GM23338 (cell line): ENCODE measurements around the gene CASP7. TPM values are rescaled to one million over a fixed set of nuclear protein-coding genes. Genes with fewer than 3 reads are reported as not detected.

ENCODE experiments used
- ATAC-seq: fragments of 200-7000 bp; cut with Tn5 transposase; 3 replicates; pipeline ENCODE4 v1.9.1; 2020
- DNase-seq: peaks from one replicate; pipeline ENCODE4 v3.0.0-alpha.2; 2015; ENCODE audit warnings: low spot score
- H2AFZ ChIP-seq: fragments of 200-600 bp; sonication (generic); 2 replicates; pipeline ENCODE4 v1.8.0; 2016; ENCODE audit warnings: antibody characterized with exemption, mild to moderate bottlenecking, moderate library complexity
- H3F3A ChIP-seq: fragments of 200-600 bp; sonication (generic); replicated peaks from 2 replicates; pipeline ENCODE4 v1.8.0; 2017; ENCODE audit warnings: antibody characterized with exemption, mixed run types, low read depth
- H3K27ac ChIP-seq: fragments of 200-600 bp; sonication (generic); 2 replicates; pipeline ENCODE4 v1.6.1; 2016; ENCODE audit warnings: low read depth
- H3K27me3 ChIP-seq: fragments of 200-600 bp; sonication (generic); 2 replicates; pipeline ENCODE4 v1.8.0; 2016; ENCODE audit warnings: mild to moderate bottlenecking, mixed run types, moderate library complexity; ENCODE audit not compliant: insufficient read depth
- H3K36me3 ChIP-seq: fragments of 200-600 bp; sonication (generic); 2 replicates; pipeline ENCODE4 v1.8.0; 2016; ENCODE audit warnings: mild to moderate bottlenecking; ENCODE audit not compliant: insufficient read depth
- H3K4me1 ChIP-seq: fragments of 200-600 bp; sonication (generic); 2 replicates; pipeline ENCODE4 v1.8.0; 2016; ENCODE audit warnings: mild to moderate bottlenecking, moderate library complexity; ENCODE audit not compliant: insufficient read depth
- H3K4me2 ChIP-seq: fragments of 200-600 bp; sonication (generic); 2 replicates; pipeline ENCODE4 v1.7.1; 2017; ENCODE audit warnings: mixed run types
- H3K4me3 ChIP-seq: fragments of 200-600 bp; sonication (generic); 2 replicates; pipeline ENCODE4 v1.6.1; 2016; ENCODE audit warnings: mixed run types
- H3K79me2 ChIP-seq: fragments of 200-600 bp; sonication (generic); replicated peaks from 2 replicates; pipeline ENCODE4 v1.8.0; 2017; ENCODE audit warnings: mild to moderate bottlenecking; ENCODE audit not compliant: insufficient read depth
- H3K9me2 ChIP-seq: fragments of 200-600 bp; sonication (generic); 2 replicates; pipeline ENCODE4 v1.8.0; 2017; ENCODE audit not compliant: insufficient read depth
- H4K20me1 ChIP-seq: fragments of 200-600 bp; sonication (generic); replicated peaks from 2 replicates; pipeline ENCODE4 v1.8.0; 2017; ENCODE audit warnings: mild to moderate bottlenecking; ENCODE audit not compliant: insufficient read depth
- H3K27ac Mint-ChIP-seq: 2 replicates; pipeline ENCODE4 v1.8.0; 2020; ENCODE audit warnings: inconsistent platforms, mild to moderate bottlenecking, moderate library complexity, mixed read lengths
- H3K27me3 Mint-ChIP-seq: 3 replicates; pipeline ENCODE4 v1.8.0; 2022; ENCODE audit warnings: low read depth, mild to moderate bottlenecking, moderate library complexity, mixed read lengths, inconsistent platforms; ENCODE audit not compliant: insufficient read depth, poor library complexity
- H3K36me3 Mint-ChIP-seq: 3 replicates; pipeline ENCODE4 v1.8.0; 2021; ENCODE audit warnings: low read depth, mild to moderate bottlenecking, inconsistent platforms, moderate library complexity, mixed read lengths
- H3K4me1 Mint-ChIP-seq: 3 replicates; pipeline ENCODE4 v1.8.0; 2020; ENCODE audit warnings: mild to moderate bottlenecking, inconsistent platforms, mixed read lengths
- H3K4me3 Mint-ChIP-seq: 3 replicates; pipeline ENCODE4 v1.8.0; 2021; ENCODE audit warnings: moderate library complexity, mild to moderate bottlenecking, inconsistent platforms, mixed read lengths
- H3K9me3 Mint-ChIP-seq: 3 replicates; pipeline ENCODE4 v1.8.0; 2020; ENCODE audit warnings: moderate library complexity, mild to moderate bottlenecking, inconsistent platforms, mixed read lengths
- CREB1 ChIP-seq: fragments of 250-450 bp; sonication (Bioruptor Pico); IDR thresholded peaks from 2 replicates; pipeline ENCODE4 v1.5.0; 2020; ENCODE audit warnings: low read depth, mild to moderate bottlenecking, moderate library complexity
- ETS1 ChIP-seq: IDR thresholded peaks from 2 replicates; pipeline ENCODE4 v1.6.1; 2016; ENCODE audit warnings: antibody characterized with exemption
- EZH2 ChIP-seq: fragments of 200-600 bp; sonication (generic); IDR thresholded peaks from one replicate; pipeline ENCODE4 v1.8.0; 2017; ENCODE audit warnings: antibody characterized with exemption, mild to moderate bottlenecking, low read depth; ENCODE audit not compliant: unreplicated experiment
- EZH2phosphoT487 ChIP-seq: fragments of 200-600 bp; sonication (generic); IDR thresholded peaks from one replicate; pipeline ENCODE4 v1.8.1; 2018; ENCODE audit warnings: antibody characterized with exemption; ENCODE audit not compliant: unreplicated experiment
- JUNB ChIP-seq: IDR thresholded peaks from one replicate; pipeline ENCODE4 v1.6.1; 2016; ENCODE audit warnings: antibody characterized with exemption; ENCODE audit not compliant: unreplicated experiment
- NANOG ChIP-seq: IDR thresholded peaks from 2 replicates; pipeline ENCODE4 v1.6.1; 2016; ENCODE audit warnings: antibody characterized with exemption, borderline replicate concordance
- POLR2AphosphoS5 ChIP-seq: IDR thresholded peaks from 2 replicates; pipeline ENCODE4 v1.6.1; 2016; ENCODE audit warnings: antibody characterized with exemption, low read depth
- STAT1 ChIP-seq: IDR thresholded peaks from one replicate; pipeline ENCODE4 v1.6.1; 2016; ENCODE audit warnings: antibody characterized with exemption; ENCODE audit not compliant: unreplicated experiment
- ZNF114 ChIP-seq: fragments of 250-450 bp; sonication (Bioruptor Pico); IDR thresholded peaks from 2 replicates; pipeline ENCODE4 v1.5.0; 2020; ENCODE audit warnings: mild to moderate bottlenecking, moderate library complexity
- ZNF331 ChIP-seq: fragments of 250-450 bp; sonication (Bioruptor Pico); IDR thresholded peaks from 2 replicates; pipeline ENCODE4 v1.5.0; 2020; ENCODE audit warnings: low read depth, mild to moderate bottlenecking, moderate library complexity
- ZNF462 ChIP-seq: fragments of 250-450 bp; sonication (Bioruptor Pico); IDR thresholded peaks from 2 replicates; pipeline ENCODE4 v1.5.0; 2020; ENCODE audit warnings: mild to moderate bottlenecking, moderate library complexity
- polyA plus RNA-seq: library from polyadenylated mRNA; unstranded; fragments of >200 nt; fragmentation: Nextera tagmentation; extraction: Ambion mirVana; gene quantifications from 2 replicates; pipeline ENCODE4 v1.2.1, GENCODE V29; 2016
- total RNA-seq: library from RNA; depleted of rRNA; stranded (reverse); fragments of >200 nt; shearing (Covaris generic); gene quantifications from 2 replicates; pipeline ENCODE4 v1.2.3, GENCODE V29; 2014
- TF ChIP-seq, protein P1 (sequence below): IDR thresholded peaks from one replicate; pipeline ENCODE4 v1.6.1; 2018; ENCODE audit warnings: antibody characterized with exemption; ENCODE audit not compliant: unreplicated experiment
- TF ChIP-seq, protein P2 (sequence below), 2 experiments: fragments of 200-600 bp in 1 of 2; sonication (generic) in 1 of 2; conservative IDR thresholded peaks; 2 replicates each; pipeline versions ENCODE4 v1.5.1 to v1.6.1; 2016 to 2017; ENCODE audit warnings: antibody characterized with exemption in 2 of 2, low read depth in 2 of 2, mild to moderate bottlenecking in 2 of 2, moderate library complexity in 1 of 2

Gene CASP7
- total and polyA plus RNA-seq, 2 experiments from 2014 or later: 2.1 to 7.0 TPM

DNA sequence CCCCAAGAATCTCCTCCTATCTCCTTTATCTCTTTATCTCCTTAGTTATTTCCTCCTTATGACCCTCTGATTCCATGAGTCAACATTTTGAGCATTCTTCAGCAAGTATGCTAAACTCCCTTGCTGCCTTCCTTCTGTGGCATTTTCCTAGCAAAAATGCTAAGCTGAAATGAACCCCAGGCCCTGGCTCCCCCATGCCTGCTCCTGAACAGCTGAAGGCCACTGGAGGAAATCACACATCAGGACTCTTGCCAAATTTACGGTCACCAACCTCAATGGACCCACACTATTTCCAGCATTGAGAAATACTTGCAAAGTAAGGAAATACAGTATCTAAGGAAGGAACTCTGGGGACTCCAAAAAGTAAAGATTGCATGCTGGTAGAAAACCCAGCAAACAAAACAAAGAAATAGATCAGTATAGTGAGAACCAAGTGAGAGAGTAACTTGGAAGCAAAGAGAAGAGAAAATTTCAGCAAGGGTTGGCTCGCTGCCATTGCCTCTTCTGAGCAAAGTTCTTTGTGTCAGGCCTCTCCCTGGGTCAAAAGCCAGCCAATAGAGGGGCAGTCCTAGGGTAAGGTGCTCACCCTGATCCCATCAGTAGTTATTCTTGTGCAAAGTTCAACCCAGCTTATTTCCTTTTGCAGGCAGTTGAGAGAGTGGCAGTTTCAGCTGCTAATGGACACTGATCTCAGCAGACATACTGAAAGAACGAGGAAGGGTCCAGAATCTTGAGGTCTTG lies 66.7 kb downstream of the CASP7 start:
- H3K36me3 ChIP-seq: no peaks in the 10 kb centered on the region
- TF ChIP-seq JUNB: no peak
- no peak for TF ChIP-seq ZNF462 (CRISPR knock-in tag)
- TF ChIP-seq, protein P1, sequence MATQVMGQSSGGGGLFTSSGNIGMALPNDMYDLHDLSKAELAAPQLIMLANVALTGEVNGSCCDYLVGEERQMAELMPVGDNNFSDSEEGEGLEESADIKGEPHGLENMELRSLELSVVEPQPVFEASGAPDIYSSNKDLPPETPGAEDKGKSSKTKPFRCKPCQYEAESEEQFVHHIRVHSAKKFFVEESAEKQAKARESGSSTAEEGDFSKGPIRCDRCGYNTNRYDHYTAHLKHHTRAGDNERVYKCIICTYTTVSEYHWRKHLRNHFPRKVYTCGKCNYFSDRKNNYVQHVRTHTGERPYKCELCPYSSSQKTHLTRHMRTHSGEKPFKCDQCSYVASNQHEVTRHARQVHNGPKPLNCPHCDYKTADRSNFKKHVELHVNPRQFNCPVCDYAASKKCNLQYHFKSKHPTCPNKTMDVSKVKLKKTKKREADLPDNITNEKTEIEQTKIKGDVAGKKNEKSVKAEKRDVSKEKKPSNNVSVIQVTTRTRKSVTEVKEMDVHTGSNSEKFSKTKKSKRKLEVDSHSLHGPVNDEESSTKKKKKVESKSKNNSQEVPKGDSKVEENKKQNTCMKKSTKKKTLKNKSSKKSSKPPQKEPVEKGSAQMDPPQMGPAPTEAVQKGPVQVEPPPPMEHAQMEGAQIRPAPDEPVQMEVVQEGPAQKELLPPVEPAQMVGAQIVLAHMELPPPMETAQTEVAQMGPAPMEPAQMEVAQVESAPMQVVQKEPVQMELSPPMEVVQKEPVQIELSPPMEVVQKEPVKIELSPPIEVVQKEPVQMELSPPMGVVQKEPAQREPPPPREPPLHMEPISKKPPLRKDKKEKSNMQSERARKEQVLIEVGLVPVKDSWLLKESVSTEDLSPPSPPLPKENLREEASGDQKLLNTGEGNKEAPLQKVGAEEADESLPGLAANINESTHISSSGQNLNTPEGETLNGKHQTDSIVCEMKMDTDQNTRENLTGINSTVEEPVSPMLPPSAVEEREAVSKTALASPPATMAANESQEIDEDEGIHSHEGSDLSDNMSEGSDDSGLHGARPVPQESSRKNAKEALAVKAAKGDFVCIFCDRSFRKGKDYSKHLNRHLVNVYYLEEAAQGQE: no peak
- no peak for TF ChIP-seq CREB1 (CRISPR knock-in tag)
- TF ChIP-seq NANOG: no peak
- TF ChIP-seq STAT1: no peak
- TF ChIP-seq ETS1: no peak
- TF ChIP-seq ZNF331 (CRISPR knock-in tag): no peak
- no peak for TF ChIP-seq EZH2
- TF ChIP-seq, protein P2, sequence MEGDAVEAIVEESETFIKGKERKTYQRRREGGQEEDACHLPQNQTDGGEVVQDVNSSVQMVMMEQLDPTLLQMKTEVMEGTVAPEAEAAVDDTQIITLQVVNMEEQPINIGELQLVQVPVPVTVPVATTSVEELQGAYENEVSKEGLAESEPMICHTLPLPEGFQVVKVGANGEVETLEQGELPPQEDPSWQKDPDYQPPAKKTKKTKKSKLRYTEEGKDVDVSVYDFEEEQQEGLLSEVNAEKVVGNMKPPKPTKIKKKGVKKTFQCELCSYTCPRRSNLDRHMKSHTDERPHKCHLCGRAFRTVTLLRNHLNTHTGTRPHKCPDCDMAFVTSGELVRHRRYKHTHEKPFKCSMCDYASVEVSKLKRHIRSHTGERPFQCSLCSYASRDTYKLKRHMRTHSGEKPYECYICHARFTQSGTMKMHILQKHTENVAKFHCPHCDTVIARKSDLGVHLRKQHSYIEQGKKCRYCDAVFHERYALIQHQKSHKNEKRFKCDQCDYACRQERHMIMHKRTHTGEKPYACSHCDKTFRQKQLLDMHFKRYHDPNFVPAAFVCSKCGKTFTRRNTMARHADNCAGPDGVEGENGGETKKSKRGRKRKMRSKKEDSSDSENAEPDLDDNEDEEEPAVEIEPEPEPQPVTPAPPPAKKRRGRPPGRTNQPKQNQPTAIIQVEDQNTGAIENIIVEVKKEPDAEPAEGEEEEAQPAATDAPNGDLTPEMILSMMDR (conservative IDR thresholded peaks at IDR 0.05; ENCODE audit: low read depth in 2 of 2): no peak
- TF ChIP-seq ZNF114 (CRISPR knock-in tag): no peak
- TF ChIP-seq EZH2phosphoT487: no peak
- TF ChIP-seq POLR2AphosphoS5: no peak
- H3K4me1 Mint-ChIP-seq: no peaks in the 10 kb centered on the region
- no peaks in the 10 kb centered on the region for H3K4me1 ChIP-seq
- no peak overlapping the region for H3K27ac ChIP-seq
- no peaks in the 10 kb centered on the region for H3K27me3 ChIP-seq
- no peaks in the 10 kb centered on the region for H3F3A ChIP-seq
- H3K9me2 ChIP-seq: peaks cover 5% of the 10 kb centered on the region; the same call in 1 of the 2 replicates
- no peak overlapping the region for H2AFZ ChIP-seq
- no peak overlapping the region for H3K4me3 Mint-ChIP-seq
- DNase-seq (no peak), ATAC-seq (no peak)
- peaks cover 7% of the 10 kb centered on the region for H3K27me3 Mint-ChIP-seq
- no peak overlapping the region for H3K4me2 ChIP-seq
- no peaks in the 10 kb centered on the region for H3K36me3 Mint-ChIP-seq
- H3K4me3 ChIP-seq: no peak overlapping the region
- no peak overlapping the region for H3K27ac Mint-ChIP-seq
- no peaks in the 10 kb centered on the region for H3K9me3 Mint-ChIP-seq
- H3K79me2 ChIP-seq: no peaks in the 10 kb centered on the region
- H4K20me1 ChIP-seq: no peaks in the 10 kb centered on the region
